Endothelial cell of umbilical vein (primary cell): ENCODE results near the gene RSL1D1. TPM values are rescaled to one million over a fixed set of nuclear protein-coding genes. Genes with fewer than 3 reads are reported as not detected.

Source experiments
- BruUV-seq: library from RNA; stranded (reverse); fragments of 400-500 nt; replicated peaks from 2 replicates; lab custom pipeline; 2021; lab: Mats Ljungman, UMichigan
- CTCF ChIA-PET: fragments of 300-600, 350-600 bp; sonication (Branson Sonifier 250); formaldehyde crosslinking; loops from one replicate; lab custom pipeline; 2021; ENCODE audit warnings: antibody characterized with exemption, inconsistent platforms; lab: Charles Lee
- POLR2A ChIA-PET: fragments of 300-600, 350-600 bp; sonication (Branson Sonifier 250); formaldehyde crosslinking; loops from one replicate; lab custom pipeline; 2021; ENCODE audit warnings: antibody characterized with exemption, inconsistent platforms; lab: Charles Lee
- DNase-seq: peaks from one replicate; pipeline ENCODE4 v3.0.0-alpha.2; 2011; ENCODE audit warnings: low read depth, low spot score
- FAIRE-seq: peaks from 2 replicates; lab custom pipeline; 2011; peaks lifted over from hg19 to GRCh38; lab: Jason Lieb, UNC
- H2AFZ ChIP-seq: 2 replicates; pipeline ENCODE4 v1.6.0; 2012; ENCODE audit warnings: low read depth, low read length, control low read depth, inconsistent platforms
- H3K27ac ChIP-seq: 2 replicates; pipeline ENCODE4 v1.5.1; 2011; ENCODE audit warnings: low read depth, mild to moderate bottlenecking, control low read depth, low read length, moderate library complexity; ENCODE audit not compliant: insufficient read depth
- H3K27me3 ChIP-seq, 2 experiments: 2 replicates each; pipeline versions ENCODE4 v1.6.0 to v1.6.1; 2011; ENCODE audit warnings: low read length in 2 of 2, mixed read lengths in 1 of 2; ENCODE audit not compliant: control insufficient read depth in 2 of 2, insufficient read depth in 2 of 2
- H3K36me3 ChIP-seq, 2 experiments: 2 replicates in 1 of 2; 3 replicates in 1 of 2; pipeline ENCODE4 v1.5.1; 2011; ENCODE audit warnings: low read length in 2 of 2, mild to moderate bottlenecking in 1 of 2, moderate library complexity in 1 of 2; ENCODE audit not compliant: control insufficient read depth in 2 of 2, insufficient read depth in 2 of 2; ENCODE audit errors: extremely low read depth in 1 of 2
- H3K4me1 ChIP-seq: 3 replicates; pipeline ENCODE4 v1.5.1; 2011; ENCODE audit warnings: mild to moderate bottlenecking, low read length; ENCODE audit not compliant: control insufficient read depth, insufficient read depth; ENCODE audit errors: extremely low read depth
- H3K4me2 ChIP-seq: 2 replicates; pipeline ENCODE4 v1.6.1; 2011; ENCODE audit warnings: low read length, control low read depth, mixed read lengths; ENCODE audit not compliant: insufficient read depth
- H3K4me3 ChIP-seq, 3 experiments: fragments of 200-600 bp in 1 of 3; sonication (generic), shearing (Covaris generic) in 1 of 3; replicated peaks in 1 of 3; 2 replicates each; pipeline ENCODE4 v1.5.1; 2011 to 2016; ENCODE audit warnings: control low read depth in 3 of 3, low read length in 3 of 3, mild to moderate bottlenecking in 2 of 3, inconsistent platforms in 1 of 3, low read depth in 1 of 3, moderate library complexity in 1 of 3; ENCODE audit not compliant: insufficient read depth in 1 of 3
- H3K79me2 ChIP-seq: 2 replicates; pipeline ENCODE4 v1.6.0; 2012; ENCODE audit warnings: low read length, inconsistent platforms; ENCODE audit not compliant: control insufficient read depth, insufficient read depth
- H3K9ac ChIP-seq: replicated peaks from 2 replicates; pipeline ENCODE3; 2011; ENCODE audit warnings: low read length, control low read depth; ENCODE audit not compliant: insufficient read depth; ENCODE audit errors: extremely low read depth
- H3K9me1 ChIP-seq: replicated peaks from 3 replicates; pipeline ENCODE4 v1.6.0; 2011; ENCODE audit warnings: mild to moderate bottlenecking, low read length; ENCODE audit not compliant: control insufficient read depth, insufficient read depth; ENCODE audit errors: extremely low read depth
- H3K9me3 ChIP-seq: replicated peaks from 2 replicates; pipeline ENCODE4 v1.5.1; 2012; ENCODE audit warnings: low read length, inconsistent platforms; ENCODE audit not compliant: control insufficient read depth, insufficient read depth
- H4K20me1 ChIP-seq: replicated peaks from 2 replicates; pipeline ENCODE3; 2011; ENCODE audit warnings: mild to moderate bottlenecking, low read length; ENCODE audit not compliant: control insufficient read depth, insufficient read depth; ENCODE audit errors: extremely low read depth
- CTCF ChIP-seq, 2 donors: IDR thresholded peaks; 1 replicate in 1 of 2; 2 replicates in 1 of 2; pipeline ENCODE4 v1.5.1; 2011; ENCODE audit warnings: low read length in 2 of 2, mild to moderate bottlenecking in 2 of 2, moderate library complexity in 2 of 2, control low read depth in 1 of 2, inconsistent platforms in 1 of 2, low read depth in 1 of 2; ENCODE audit not compliant: insufficient read depth in 1 of 2; ENCODE audit errors: extremely low read depth in 1 of 2
- FOS ChIP-seq: IDR thresholded peaks from 2 replicates; pipeline ENCODE4 v1.6.1; 2011; ENCODE audit warnings: mild to moderate bottlenecking, low read length, moderate library complexity, borderline replicate concordance; ENCODE audit not compliant: insufficient read depth
- MAX ChIP-seq: IDR thresholded peaks from 2 replicates; pipeline ENCODE4 v1.6.1; 2011; ENCODE audit not compliant: insufficient read depth, insufficient read length
- POLR2A ChIP-seq: IDR thresholded peaks from 2 replicates; pipeline ENCODE4 v1.6.1; 2012; ENCODE audit warnings: low read depth, mild to moderate bottlenecking, control low read depth, low read length
- POLR2AphosphoS5 ChIP-seq: IDR thresholded peaks from 2 replicates; pipeline ENCODE4 v1.6.1; 2012; ENCODE audit warnings: low read depth, mild to moderate bottlenecking, control low read depth, low read length, moderate library complexity; ENCODE audit not compliant: insufficient read depth
- dilution Hi-C: fragments of 300-500 bp; cut with MboI; formaldehyde crosslinking; loops from one replicate; pipeline ENCODE4 v1.15.0; 2019; ENCODE audit warnings: low sequenced_read_pairs; ENCODE audit not compliant: extremely low pct_ligation_motif_present
- intact Hi-C: fragments of 100-400 bp; cut with micrococcal nuclease; formaldehyde crosslinking; loops from one replicate; pipeline ENCODE4 v1.10.0; 2022
- polyA plus RNA-seq, 4 experiments: library from polyadenylated mRNA; depleted of rRNA in 3 of 4; stranded (reverse) in 3 of 4; unstranded in 1 of 4; fragments of >200 nt; gene quantifications; 2 replicates each; pipeline versions ENCODE4 v1.2.1 to v1.2.3, GENCODE V29; 2011 to 2012; ENCODE audit warnings: missing spikeins in 1 of 4
- total RNA-seq: library from RNA; stranded (reverse); gene quantifications from 2 replicates; pipeline ENCODE4 v1.2.3, GENCODE V29; 2021

RSL1D1 gene
- total and polyA plus RNA-seq, 2 donors (not counting 3 experiments of a cell fraction or from before 2014, with no cell fraction given), result 17.0 to 132 TPM

- Histone ChIP-seq H3K27ac (peak within 1 kb of the TSS; percentile 87), H3K4me2 (peak within 1 kb of the TSS; percentile 88), H3K9ac (peak within 1 kb of the TSS; percentile 97), H3K4me3 (peak within 1 kb of the TSS; percentile 82 to 93 (median 93)), H4K20me1 (peaks cover 2% of the 10 kb centered on the region), H2AFZ (peak within 1 kb of the TSS; percentile 24), H3K4me1 (peaks cover 32% of the 10 kb centered on the region), H3K36me3 (peaks cover 0 to 4% of the 10 kb centered on the region in 2 experiments), H3K27me3 (no peaks in the 10 kb centered on the region), H3K79me2 (peaks cover 60% of the 10 kb centered on the region), H3K9me3 (no peaks in the 10 kb centered on the region), H3K9me1 (no peaks in the 10 kb centered on the region)
- CTCF ChIA-PET, result interaction anchor here (0.5 to 3.3 kb wide), 31 partner anchors 8 to 441 kb away, joined by 3 to 29 read pairs (median 5); partner anchors contain the start of genes GSPT1, RSL1D1 and TXNDC11
- POLR2A ChIA-PET, result interaction anchor here (0.6 to 1.0 kb wide), 4 partner anchors 11 to 289 kb away, joined by 3 to 5 read pairs (median 4); partner anchors contain the start of gene TXNDC11
- DNase-seq, result peak; percentile 98
- dilution Hi-C loops, result no loop called here
- peak; percentile 95 for FAIRE-seq
- peak; percentile 83 for TF ChIP-seq POLR2AphosphoS5
- TF ChIP-seq MAX, result no peak
- peak; percentile 49 to 88 for TF ChIP-seq CTCF (IDR thresholded peaks at IDR 0.05; ENCODE audit: extremely low read depth in 1 of 2, insufficient read depth in 1 of 2, low read depth in 1 of 2, low read length in 2 of 2)
- no peak for TF ChIP-seq FOS
- peak; percentile 98 for TF ChIP-seq POLR2A
- intact Hi-C loops, result loop anchor here (1.0 kb wide), 3 partner anchors 14 to 55 kb away; partner anchors contain the start of genes RSL1D1 and TXNDC11
- BruUV-seq, result TSS peak; percentile 81
Measured at GRCh38 chr16:11797166-11797956, 54.0 kb downstream of the RSL1D1 start, which contains the start of gene ZC3H7A. Gene ZC3H7A (minus strand): TSS chr16:11797258. CDS start chr16:11782354, 14,904 bp downstream.
